OCI-LY7 (cell line): ENCODE measurements around the gene TFEC. TPM values are rescaled to one million over a fixed set of nuclear protein-coding genes. Genes with fewer than 3 reads are reported as not detected.

Experiments used
- BruUV-seq: library from RNA; stranded (reverse); fragments of 400-500 nt; replicated peaks from 2 replicates; lab custom pipeline; 2021; lab: Mats Ljungman, UMichigan
- CTCF ChIA-PET: fragments of 300-600 bp; sonication (Branson Sonifier 250); formaldehyde crosslinking; loops from one replicate; lab custom pipeline; 2022; ENCODE audit warnings: antibody characterized with exemption; ENCODE audit not compliant: unreplicated experiment; lab: Charles Lee
- POLR2A ChIA-PET: fragments of 300-600 bp; sonication (Branson Sonifier 250); formaldehyde crosslinking; loops from one replicate; lab custom pipeline; 2022; ENCODE audit warnings: antibody characterized with exemption; lab: Charles Lee
- DNase-seq: peaks from one replicate; pipeline ENCODE4 v3.0.0-alpha.2; 2015; ENCODE audit warnings: low spot score
- H2AFZ ChIP-seq: fragments of 200-600 bp; sonication (generic), shearing (Covaris generic); 2 replicates; pipeline ENCODE4 v1.6.1; 2014; ENCODE audit warnings: mild to moderate bottlenecking, antibody characterized with exemption, low read length, moderate library complexity
- H3K27ac ChIP-seq: fragments of 200-600 bp; sonication (generic); 2 replicates; pipeline ENCODE4 v1.5.1; 2014; ENCODE audit warnings: mixed run types, low read depth, mild to moderate bottlenecking, moderate library complexity, low read length, inconsistent platforms; ENCODE audit not compliant: poor library complexity, severe bottlenecking
- H3K36me3 ChIP-seq: fragments of 200-600 bp; sonication (generic); 2 replicates; pipeline ENCODE4 v1.6.1; 2014; ENCODE audit warnings: mild to moderate bottlenecking, antibody characterized with exemption, low read length, moderate library complexity, mixed read lengths; ENCODE audit not compliant: insufficient read depth
- H3K4me1 ChIP-seq: fragments of 200-600 bp; sonication (generic); 2 replicates; pipeline ENCODE4 v1.5.1; 2014; ENCODE audit warnings: mild to moderate bottlenecking, low read length; ENCODE audit not compliant: insufficient read depth, poor library complexity, severe bottlenecking
- H3K4me2 ChIP-seq: fragments of 200-600 bp; sonication (generic); 2 replicates; pipeline ENCODE4 v1.6.1; 2014; ENCODE audit warnings: mild to moderate bottlenecking, low read length
- H3K4me3 ChIP-seq: fragments of 200-600 bp; sonication (generic); 2 replicates; pipeline ENCODE4 v1.5.1; 2014; ENCODE audit warnings: mild to moderate bottlenecking, low read depth, low read length; ENCODE audit not compliant: poor library complexity, severe bottlenecking
- H3K79me2 ChIP-seq: fragments of 200-600 bp; sonication (generic); 2 replicates; pipeline ENCODE4 v1.6.1; 2016; ENCODE audit warnings: low read depth, mild to moderate bottlenecking, low read length, moderate library complexity, mixed read lengths; ENCODE audit not compliant: insufficient read depth
- H3K9me2 ChIP-seq: fragments of 200-600 bp; sonication (generic); 2 replicates; pipeline ENCODE4 v1.6.1; 2016; ENCODE audit warnings: mild to moderate bottlenecking, low read length, mixed read lengths; ENCODE audit not compliant: insufficient read depth
- H3K9me3 ChIP-seq: fragments of 200-600 bp; sonication (generic); 2 replicates; pipeline ENCODE4 v1.6.1; 2014; ENCODE audit warnings: mild to moderate bottlenecking, mixed run types, low read length, mixed read lengths
- H4K20me1 ChIP-seq: fragments of 200-600 bp; sonication (generic); 2 replicates; pipeline ENCODE4 v1.6.1; 2014; ENCODE audit warnings: mild to moderate bottlenecking, antibody characterized with exemption, low read length, moderate library complexity, mixed read lengths; ENCODE audit not compliant: insufficient read depth
- CTCF ChIP-seq: fragments of 200-600 bp; sonication (generic); conservative IDR thresholded peaks from 2 replicates; pipeline ENCODE4 v1.5.1; 2014; ENCODE audit warnings: mild to moderate bottlenecking, antibody characterized with exemption, low read length, moderate library complexity, mixed read lengths
- EZH2phosphoT487 ChIP-seq: fragments of 200-600 bp; sonication (generic); IDR thresholded peaks from 2 replicates; pipeline ENCODE4 v1.6.1; 2018; ENCODE audit warnings: low read depth, borderline replicate concordance, mild to moderate bottlenecking, mixed run types, antibody characterized with exemption, low read length, moderate library complexity, mixed read lengths
- intact Hi-C: fragments of 100-400 bp; cut with micrococcal nuclease; formaldehyde crosslinking; loops from one replicate; pipeline ENCODE4 v1.10.0; 2022; ENCODE audit not compliant: unreplicated experiment
- total RNA-seq, 2 experiments: library from RNA; depleted of rRNA in 1 of 2; stranded (reverse); fragments of >200 nt in 1 of 2; shearing (Covaris generic) in 1 of 2; gene quantifications; 2 replicates each; pipeline ENCODE4 v1.2.3, GENCODE V29; 2014 to 2022

Gene TFEC
- total RNA-seq, 2 experiments from 2014 or later = 2.2 TPM; not detected in 1

DNA sequence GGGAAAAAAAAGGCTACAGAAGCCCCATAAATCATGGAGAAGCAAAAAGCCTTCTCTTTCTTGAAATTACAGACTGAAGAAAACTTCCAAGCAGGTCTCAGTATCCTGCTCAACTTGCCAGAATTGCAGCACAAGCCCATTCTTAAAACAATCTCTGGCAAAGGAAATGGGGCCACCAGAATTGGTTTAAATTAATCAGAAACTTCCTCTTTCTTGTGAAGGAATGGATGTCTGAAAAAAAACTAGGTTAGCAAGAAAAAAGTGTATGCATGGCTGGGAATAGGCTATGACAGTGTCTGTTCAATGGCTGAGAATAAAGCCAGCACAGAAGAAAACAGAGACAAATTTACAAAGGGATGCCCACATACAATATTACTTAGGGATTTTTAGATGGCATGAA lies 59.1 kb downstream of the TFEC start:
- no peaks in the 10 kb centered on the region for H4K20me1 ChIP-seq
- intact Hi-C loops = no loop called here
- no peaks in the 10 kb centered on the region for H3K79me2 ChIP-seq
- TF ChIP-seq CTCF = no peak
- TF ChIP-seq EZH2phosphoT487 = no peak
- no peaks in the 10 kb centered on the region for H3K36me3 ChIP-seq
- no peak overlapping the region for H3K4me2 ChIP-seq
- no peak overlapping the region for H3K27ac ChIP-seq
- no peak overlapping the region for H2AFZ ChIP-seq
- ChIA-PET CTCF (no interaction called here), POLR2A (no interaction called here)
- BruUV-seq = no TSS peak
- H3K4me3 ChIP-seq = no peak overlapping the region
- no peaks in the 10 kb centered on the region for H3K9me3 ChIP-seq
- H3K9me2 ChIP-seq = no peaks in the 10 kb centered on the region
- H3K4me1 ChIP-seq = no peaks in the 10 kb centered on the region
- DNase-seq = no peak

GRCh38 chr7:115968596-115968995 lies 62.0 kb downstream of the TFEC start:
- Histone ChIP-seq H4K20me1 (no peaks in the 10 kb centered on the region), H3K9me2 (no peaks in the 10 kb centered on the region), H3K4me1 (no peaks in the 10 kb centered on the region), H3K79me2 (no peaks in the 10 kb centered on the region), H3K4me2 (no peak overlapping the region), H3K27ac (no peak overlapping the region), H3K9me3 (no peaks in the 10 kb centered on the region), H3K36me3 (no peaks in the 10 kb centered on the region), H3K4me3 (no peak overlapping the region), H2AFZ (no peak overlapping the region)
- DNase-seq = no peak
- intact Hi-C loops = no loop called here
- no TSS peak for BruUV-seq
- CTCF ChIA-PET = no interaction called here
- TF ChIP-seq CTCF (no peak), EZH2phosphoT487 (no peak)
- POLR2A ChIA-PET = no interaction called here

DNA sequence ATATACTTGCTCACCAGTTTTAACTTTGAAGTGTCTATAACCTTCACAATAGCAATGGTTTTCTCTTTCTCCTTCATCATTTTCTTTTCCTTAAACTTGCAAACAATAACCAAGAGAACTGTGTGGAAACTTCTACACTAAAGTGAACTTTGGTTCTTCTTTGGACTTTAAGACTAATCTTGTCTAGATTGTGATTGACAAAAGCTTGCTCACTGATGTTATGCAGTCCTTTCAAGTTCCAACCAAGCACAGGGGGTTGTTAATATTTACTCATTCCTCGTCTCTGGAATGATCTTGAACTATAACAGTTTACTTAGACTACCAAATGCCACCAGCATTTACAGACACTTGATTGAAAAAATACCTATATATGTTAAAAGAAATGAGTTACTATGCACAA lies 62.4 kb downstream of the TFEC start:
- intact Hi-C loops = no loop called here
- Histone ChIP-seq H4K20me1 (no peaks in the 10 kb centered on the region), H3K9me2 (no peaks in the 10 kb centered on the region), H2AFZ (no peak overlapping the region), H3K27ac (no peak overlapping the region), H3K9me3 (no peaks in the 10 kb centered on the region), H3K4me3 (no peak overlapping the region), H3K79me2 (no peaks in the 10 kb centered on the region), H3K36me3 (no peaks in the 10 kb centered on the region), H3K4me2 (no peak overlapping the region), H3K4me1 (no peaks in the 10 kb centered on the region)
- BruUV-seq = no TSS peak
- ChIA-PET CTCF (no interaction called here), POLR2A (no interaction called here)
- TF ChIP-seq CTCF = no peak
- no peak for TF ChIP-seq EZH2phosphoT487
- DNase-seq = no peak
